ENCODE data around the gene EFNA4.
A peak's percentile ranks its signal among the peaks of the same experiment; 100 is the strongest.

Gene EFNA4

GRCh38 chr1:155052439-155053395 lies 10.8 kb upstream of the EFNA4 start:
- peak; percentile 42 to 47 for DNase-seq

- DNase-seq = no peak
Measured at GRCh38 chr1:155053531-155054105, 9.9 kb upstream of the EFNA4 start.

GRCh38 chr1:155057104-155057503 lies 6.4 kb upstream of the EFNA4 start:
- DNase-seq = no peak

GRCh38 chr1:155057788-155058211 lies 5.7 kb upstream of the EFNA4 start:
- DNase-seq = no peak

GRCh38 chr1:155060736-155061135 lies 2.8 kb upstream of the EFNA4 start:
- DNase-seq = no peak

GRCh38 chr1:155061381-155062150 lies 2.0 kb upstream of the EFNA4 start:
- DNase-seq = peak; percentile 65 to 76

- no peak for DNase-seq
Measured at GRCh38 chr1:155062151-155062686, 1.3 kb upstream of the EFNA4 start.

GRCh38 chr1:155062702-155063411 lies 683 bp upstream of the EFNA4 start:
- no peak for DNase-seq

GRCh38 chr1:155064111-155064831 lies 731 bp downstream of the EFNA4 start:
- peak; percentile 33 to 38 for DNase-seq

GRCh38 chr1:155064832-155065429 lies 1.4 kb downstream of the EFNA4 start:
- no peak for DNase-seq

GRCh38 chr1:155066777-155067176 lies 3.2 kb downstream of the EFNA4 start:
- no peak for DNase-seq

GRCh38 chr1:155068599-155068998 lies 5.1 kb downstream of the EFNA4 start:
- DNase-seq = no peak

- DNase-seq = no peak
Measured at GRCh38 chr1:155069551-155070157, 6.1 kb downstream of the EFNA4 start.

- DNase-seq = no peak
Measured at GRCh38 chr1:155070158-155070621, 6.7 kb downstream of the EFNA4 start.

- peak; percentile 48 to 50 for DNase-seq
Measured at GRCh38 chr1:155070721-155071569, 7.4 kb downstream of the EFNA4 start.

- no peak for DNase-seq
Measured at GRCh38 chr1:155071701-155072100, 8.2 kb downstream of the EFNA4 start.

GRCh38 chr1:155072531-155073289 lies 9.2 kb downstream of the EFNA4 start:
- no peak for DNase-seq

GRCh38 chr1:155073377-155074242 lies 10.1 kb downstream of the EFNA4 start:
- peak; percentile 64 to 66 for DNase-seq

All from Kasumi-1 (cell line).